K562 (cell line): ENCODE measurements around the gene SNRNP40. TPM values are rescaled to one million over a fixed set of nuclear protein-coding genes. Genes with fewer than 3 reads are reported as not detected.

ENCODE experiments used
- HMBOX1 ChIP-seq: sonication (generic); IDR thresholded peaks from 2 replicates; pipeline ENCODE4 v1.6.1; 2016
- KAT8 ChIP-seq: fragments of 450-650 bp; IDR thresholded peaks from 2 replicates; pipeline ENCODE4 v1.6.1; 2016; ENCODE audit warnings: low read depth, mild to moderate bottlenecking
- KLF6 ChIP-seq: fragments of 250-450 bp; sonication (Bioruptor Pico); IDR thresholded peaks from 2 replicates; pipeline ENCODE4 v1.4.0; 2020; ENCODE audit warnings: mild to moderate bottlenecking, moderate library complexity, borderline replicate concordance
- MCM5 ChIP-seq: fragments of 450-650 bp; IDR thresholded peaks from 2 replicates; pipeline ENCODE4 v1.6.1; 2016; ENCODE audit warnings: low read depth
- MTF1 ChIP-seq: fragments of 250-450 bp; sonication (Bioruptor Pico); IDR thresholded peaks from 2 replicates; pipeline ENCODE4 v1.9.0; 2021; ENCODE audit warnings: moderate library complexity, mild to moderate bottlenecking, inconsistent platforms, borderline replicate concordance
- NONO ChIP-seq, 2 experiments: fragments of 200-400 bp in 1 of 2; fragments of 450-650 bp in 1 of 2; formaldehyde crosslinking in 1 of 2; IDR thresholded peaks; 2 replicates each; pipeline ENCODE4 v1.6.1; 2017; ENCODE audit warnings: low read depth in 2 of 2, mild to moderate bottlenecking in 2 of 2, moderate library complexity in 2 of 2, low read length in 1 of 2
- NR3C1 ChIP-seq: sonication (generic); formaldehyde crosslinking; IDR thresholded peaks from 2 replicates; pipeline ENCODE4 v1.8.1; 2022; ENCODE audit warnings: missing genetic modification reagents
- PURB ChIP-seq: sonication (generic); formaldehyde crosslinking; IDR thresholded peaks from 2 replicates; pipeline ENCODE4 v1.9.0; 2021; ENCODE audit warnings: low read depth, mild to moderate bottlenecking, missing genetic modification reagents
- SMAD4 ChIP-seq: fragments of 250-450 bp; sonication (Bioruptor Pico); conservative IDR thresholded peaks from 2 replicates; pipeline ENCODE4 v1.8.0; 2021; ENCODE audit warnings: inconsistent platforms, mild to moderate bottlenecking, moderate library complexity
- SMARCB1 ChIP-seq: IDR thresholded peaks from 2 replicates; pipeline ENCODE4 v1.6.1; 2011; ENCODE audit warnings: improper control_type of control experiment, low read depth; ENCODE audit not compliant: insufficient read length
- SNIP1 ChIP-seq: fragments of 450-650 bp; IDR thresholded peaks from 2 replicates; pipeline ENCODE4 v1.7.1; 2017; ENCODE audit warnings: low read depth, mild to moderate bottlenecking
- SP1 ChIP-seq: sonication (generic); formaldehyde crosslinking; IDR thresholded peaks from 2 replicates; pipeline ENCODE4 v1.8.1; 2022; ENCODE audit warnings: mild to moderate bottlenecking, missing genetic modification reagents
- SRSF1 ChIP-seq: fragments of 200-400 bp; formaldehyde crosslinking; IDR thresholded peaks from 2 replicates; pipeline ENCODE4 v1.6.1; 2017; ENCODE audit warnings: mild to moderate bottlenecking, low read depth, low read length, moderate library complexity
- ZHX1 ChIP-seq: fragments of 150-350 bp; conservative IDR thresholded peaks from 2 replicates; pipeline ENCODE4 v1.6.1; 2014; ENCODE audit warnings: low read length
- ZNF586 ChIP-seq: fragments of 450-650 bp; formaldehyde crosslinking; conservative IDR thresholded peaks from 2 replicates; pipeline ENCODE4 v1.4.0; 2020; ENCODE audit warnings: mild to moderate bottlenecking, moderate library complexity
- ZNF696 ChIP-seq: fragments of 250-450 bp; sonication (Bioruptor Pico); conservative IDR thresholded peaks from 2 replicates; pipeline ENCODE4 v1.4.0; 2020; ENCODE audit warnings: mild to moderate bottlenecking, moderate library complexity
- ZZZ3 ChIP-seq: fragments of 450-650 bp; IDR thresholded peaks from 2 replicates; pipeline ENCODE4 v1.6.1; 2016; ENCODE audit warnings: antibody characterized with exemption, mild to moderate bottlenecking, moderate library complexity
- polyA plus RNA-seq, 8 experiments: library from polyadenylated mRNA; depleted of rRNA in 4 of 8; stranded (reverse) in 5 of 8; unstranded in 3 of 8; fragments of >200 nt; fragmentation: Nextera tagmentation in 2 of 8; fragmentation: Illumina TruSeq in 1 of 8; extraction: Ambion mirVana in 2 of 8; extraction: Trizol in 1 of 8; gene quantifications; 2 replicates each; pipeline versions ENCODE4 v1.2.1 to v1.2.3, GENCODE V29; 2011 to 2014; ENCODE audit warnings: inconsistent platforms in 1 of 8, missing spikeins in 1 of 8
- total RNA-seq, 7 experiments: library from RNA; depleted of rRNA in 6 of 7; stranded (reverse); fragments of >200 nt in 6 of 7; fragmentation: Illumina TruSeq in 2 of 7; extraction: Trizol in 2 of 7; gene quantifications; 2 replicates each; pipeline versions ENCODE4 v1.2.1 to v1.2.3, GENCODE V29; 2011 to 2021; ENCODE audit warnings: low replicate concordance in 1 of 7
- TF ChIP-seq, protein P1 (sequence below): sonication (generic); formaldehyde crosslinking; IDR thresholded peaks from 2 replicates; pipeline ENCODE4 v1.4.0; 2020; ENCODE audit warnings: mild to moderate bottlenecking, missing genetic modification reagents
- TF ChIP-seq, protein P2 (sequence below): fragments of 450-650 bp; IDR thresholded peaks from 2 replicates; pipeline ENCODE4 v1.7.1; 2018; ENCODE audit warnings: mild to moderate bottlenecking, low read depth; ENCODE audit not compliant: partially characterized antibody
- TF ChIP-seq, protein P3 (sequence below): fragments of 250-450 bp; sonication (Bioruptor Pico); IDR thresholded peaks from 2 replicates; pipeline ENCODE4 v1.8.0; 2022; ENCODE audit warnings: moderate library complexity, mild to moderate bottlenecking, inconsistent platforms

Gene SNRNP40
- total and polyA plus RNA-seq, 9 of the 15 experiments (the other 6 are each of a cell fraction or from before 2014, with no cell fraction given) = 48.7 to 278 (median 163) TPM

DNA sequence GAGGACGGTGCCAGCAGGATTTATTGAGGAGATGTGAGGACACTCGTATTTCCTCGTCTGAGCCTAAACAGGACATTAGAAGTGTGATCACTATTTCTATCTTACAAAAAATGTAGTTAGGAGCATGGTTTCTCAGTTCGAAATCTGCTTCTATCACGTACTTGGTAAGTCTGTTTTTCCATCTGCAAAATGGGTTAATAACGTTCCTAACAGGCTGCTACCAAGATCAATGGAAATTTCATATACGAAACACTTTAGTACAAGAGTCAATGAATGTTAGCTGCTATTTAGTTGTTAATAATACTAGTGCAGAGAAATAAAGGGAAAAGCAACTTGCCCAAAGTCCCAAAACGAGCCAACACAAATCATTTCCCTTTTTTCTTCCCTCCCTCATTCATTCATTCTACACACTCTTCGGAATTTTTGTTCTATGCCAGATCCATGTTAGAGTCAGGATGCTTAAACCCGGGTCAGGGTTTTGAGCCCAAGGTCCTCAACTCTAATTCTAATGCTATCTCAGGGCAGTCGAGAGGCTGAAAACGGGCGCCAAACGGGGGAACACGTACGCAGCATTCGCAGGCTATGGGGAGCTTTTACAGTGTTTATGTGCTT is 608 bp downstream of the SNRNP40 start (continued):
- TF ChIP-seq PURB (CRISPR knock-in tag) (no peak), SNIP1 (no peak), ZNF696 (CRISPR knock-in tag) (no peak), SMAD4 (CRISPR knock-in tag) (0 out of 2 replicates have a peak, but pooled peaks have one; percentile 54), HMBOX1 (no peak), SP1 (CRISPR knock-in tag) (peak; percentile 62; the same call in 1 of the 2 replicates), ZZZ3 (no peak), ZNF586 (CRISPR knock-in tag) (no peak), SMARCB1 (no peak), ZHX1 (no peak), SRSF1 (no peak), NR3C1 (CRISPR knock-in tag) (no peak), MTF1 (CRISPR knock-in tag) (no peak), KLF6 (CRISPR knock-in tag) (no peak), NONO (IDR thresholded peaks at IDR 0.05; ENCODE audit: low read depth in 2 of 2, low read length in 1 of 2) (no peak), KAT8 (no peak), MCM5 (no peak)
- TF ChIP-seq, protein P1, sequence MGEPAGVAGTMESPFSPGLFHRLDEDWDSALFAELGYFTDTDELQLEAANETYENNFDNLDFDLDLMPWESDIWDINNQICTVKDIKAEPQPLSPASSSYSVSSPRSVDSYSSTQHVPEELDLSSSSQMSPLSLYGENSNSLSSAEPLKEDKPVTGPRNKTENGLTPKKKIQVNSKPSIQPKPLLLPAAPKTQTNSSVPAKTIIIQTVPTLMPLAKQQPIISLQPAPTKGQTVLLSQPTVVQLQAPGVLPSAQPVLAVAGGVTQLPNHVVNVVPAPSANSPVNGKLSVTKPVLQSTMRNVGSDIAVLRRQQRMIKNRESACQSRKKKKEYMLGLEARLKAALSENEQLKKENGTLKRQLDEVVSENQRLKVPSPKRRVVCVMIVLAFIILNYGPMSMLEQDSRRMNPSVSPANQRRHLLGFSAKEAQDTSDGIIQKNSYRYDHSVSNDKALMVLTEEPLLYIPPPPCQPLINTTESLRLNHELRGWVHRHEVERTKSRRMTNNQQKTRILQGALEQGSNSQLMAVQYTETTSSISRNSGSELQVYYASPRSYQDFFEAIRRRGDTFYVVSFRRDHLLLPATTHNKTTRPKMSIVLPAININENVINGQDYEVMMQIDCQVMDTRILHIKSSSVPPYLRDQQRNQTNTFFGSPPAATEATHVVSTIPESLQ (CRISPR knock-in tag) = no peak
- TF ChIP-seq, protein P2, sequence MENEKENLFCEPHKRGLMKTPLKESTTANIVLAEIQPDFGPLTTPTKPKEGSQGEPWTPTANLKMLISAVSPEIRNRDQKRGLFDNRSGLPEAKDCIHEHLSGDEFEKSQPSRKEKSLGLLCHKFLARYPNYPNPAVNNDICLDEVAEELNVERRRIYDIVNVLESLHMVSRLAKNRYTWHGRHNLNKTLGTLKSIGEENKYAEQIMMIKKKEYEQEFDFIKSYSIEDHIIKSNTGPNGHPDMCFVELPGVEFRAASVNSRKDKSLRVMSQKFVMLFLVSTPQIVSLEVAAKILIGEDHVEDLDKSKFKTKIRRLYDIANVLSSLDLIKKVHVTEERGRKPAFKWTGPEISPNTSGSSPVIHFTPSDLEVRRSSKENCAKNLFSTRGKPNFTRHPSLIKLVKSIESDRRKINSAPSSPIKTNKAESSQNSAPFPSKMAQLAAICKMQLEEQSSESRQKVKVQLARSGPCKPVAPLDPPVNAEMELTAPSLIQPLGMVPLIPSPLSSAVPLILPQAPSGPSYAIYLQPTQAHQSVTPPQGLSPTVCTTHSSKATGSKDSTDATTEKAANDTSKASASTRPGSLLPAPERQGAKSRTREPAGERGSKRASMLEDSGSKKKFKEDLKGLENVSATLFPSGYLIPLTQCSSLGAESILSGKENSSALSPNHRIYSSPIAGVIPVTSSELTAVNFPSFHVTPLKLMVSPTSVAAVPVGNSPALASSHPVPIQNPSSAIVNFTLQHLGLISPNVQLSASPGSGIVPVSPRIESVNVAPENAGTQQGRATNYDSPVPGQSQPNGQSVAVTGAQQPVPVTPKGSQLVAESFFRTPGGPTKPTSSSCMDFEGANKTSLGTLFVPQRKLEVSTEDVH = no peak
- TF ChIP-seq, protein P3, sequence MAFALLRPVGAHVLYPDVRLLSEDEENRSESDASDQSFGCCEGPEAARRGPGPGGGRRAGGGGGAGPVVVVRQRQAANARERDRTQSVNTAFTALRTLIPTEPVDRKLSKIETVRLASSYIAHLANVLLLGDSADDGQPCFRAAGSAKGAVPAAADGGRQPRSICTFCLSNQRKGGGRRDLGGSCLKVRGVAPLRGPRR (CRISPR knock-in tag) = 0 out of 2 replicates have a peak, but pooled peaks have one; percentile 31
